Measurements from ENCODE around the gene TRIP10. TPM values are rescaled to one million over a fixed set of nuclear protein-coding genes. Genes with fewer than 3 reads are reported as not detected.
"Not testable (repeated sequence)": the region's sequence is repeated elsewhere in the genome, so short reads cannot be mapped to it uniquely, and the experiment has no call there.

TRIP10 gene
- total and polyA plus RNA-seq, 9 donors = 35.5 to 63.8 (median 55.5) TPM

GRCh38 chr19:6753178-6754031, 13.9 kb downstream of the TRIP10 start:
- no peak overlapping the region for H3K27ac ChIP-seq (ENCODE audit: low read length)
- DNase-seq = peak; percentile 68
- peak overlapping the region; percentile 29 for H3K4me3 ChIP-seq (ENCODE audit: low read length)
- H3K36me3 ChIP-seq (ENCODE audit: control insufficient read depth, insufficient read depth, low read length) = peaks cover 35% of the 10 kb centered on the region
- no peaks in the 10 kb centered on the region for H3K27me3 ChIP-seq (ENCODE audit: control insufficient read depth, insufficient read depth, low read length)
- H3K9me3 ChIP-seq (replicated peaks; ENCODE audit: control insufficient read depth, low read depth, low read length) = no peaks in the 10 kb centered on the region
- WGBS (ENCODE audit: insufficient coverage) = 3% methylated on average over 50 of the region's 50 CpGs
- H3K4me1 ChIP-seq (ENCODE audit: control insufficient read depth, insufficient read depth, low read length) = peaks cover 11% of the 10 kb centered on the region

GRCh38 chr19:6754136-6754535, 14.7 kb downstream of the TRIP10 start:
- Histone ChIP-seq H3K36me3 (ENCODE audit: control insufficient read depth, insufficient read depth, low read length) (peaks cover 29% of the 10 kb centered on the region), H3K9me3 (replicated peaks; ENCODE audit: control insufficient read depth, low read depth, low read length) (no peaks in the 10 kb centered on the region), H3K27ac (ENCODE audit: low read length) (no peak overlapping the region), H3K4me1 (ENCODE audit: control insufficient read depth, insufficient read depth, low read length) (peaks cover 11% of the 10 kb centered on the region), H3K27me3 (ENCODE audit: control insufficient read depth, insufficient read depth, low read length) (no peaks in the 10 kb centered on the region), H3K4me3 (ENCODE audit: low read length) (no peak overlapping the region)
- no peak for DNase-seq
- 96% methylated on average over 15 of the region's 22 CpGs for WGBS (ENCODE audit: insufficient coverage)

- no peak for DNase-seq
- Histone ChIP-seq H3K27ac (ENCODE audit: low read length) (no peak overlapping the region), H3K27me3 (ENCODE audit: control insufficient read depth, insufficient read depth, low read length) (no peaks in the 10 kb centered on the region), H3K4me1 (ENCODE audit: control insufficient read depth, insufficient read depth, low read length) (peaks cover 11% of the 10 kb centered on the region), H3K36me3 (ENCODE audit: control insufficient read depth, insufficient read depth, low read length) (peaks cover 22% of the 10 kb centered on the region), H3K9me3 (replicated peaks; ENCODE audit: control insufficient read depth, low read depth, low read length) (no peaks in the 10 kb centered on the region), H3K4me3 (ENCODE audit: low read length) (no peak overlapping the region)
- WGBS (ENCODE audit: insufficient coverage) = 84% methylated on average over 15 of the region's 23 CpGs
Observed at GRCh38 chr19:6754653-6755463, 15.4 kb downstream of the TRIP10 start.

GRCh38 chr19:6760606-6761005, 21.1 kb downstream of the TRIP10 start:
- Histone ChIP-seq H3K9me3 (replicated peaks; ENCODE audit: control insufficient read depth, low read depth, low read length) (no peaks in the 10 kb centered on the region), H3K36me3 (ENCODE audit: control insufficient read depth, insufficient read depth, low read length) (no peaks in the 10 kb centered on the region), H3K4me1 (ENCODE audit: control insufficient read depth, insufficient read depth, low read length) (no peaks in the 10 kb centered on the region), H3K27me3 (ENCODE audit: control insufficient read depth, insufficient read depth, low read length) (peaks cover 3% of the 10 kb centered on the region), H3K4me3 (ENCODE audit: low read length) (no peak overlapping the region), H3K27ac (ENCODE audit: low read length) (no peak overlapping the region)
- DNase-seq = no peak
- 95% methylated on average over 14 of the region's 17 CpGs for WGBS (ENCODE audit: insufficient coverage)

- Histone ChIP-seq H3K9me3 (replicated peaks; ENCODE audit: control insufficient read depth, low read depth, low read length) (no peaks in the 10 kb centered on the region), H3K4me3 (ENCODE audit: low read length) (no peak overlapping the region), H3K4me1 (ENCODE audit: control insufficient read depth, insufficient read depth, low read length) (peaks cover 1% of the 10 kb centered on the region), H3K27me3 (ENCODE audit: control insufficient read depth, insufficient read depth, low read length) (peaks cover 7% of the 10 kb centered on the region), H3K27ac (ENCODE audit: low read length) (no peak overlapping the region), H3K36me3 (ENCODE audit: control insufficient read depth, insufficient read depth, low read length) (no peaks in the 10 kb centered on the region)
- no peak for DNase-seq
- 17% methylated on average over 1 of the region's 4 CpGs for WGBS (ENCODE audit: insufficient coverage)
Observed at GRCh38 chr19:6761053-6761676, 21.7 kb downstream of the TRIP10 start.

- not testable (repeated sequence) for H3K4me1 ChIP-seq (ENCODE audit: control insufficient read depth, insufficient read depth, low read length); H3K9me3 ChIP-seq (replicated peaks; ENCODE audit: control insufficient read depth, low read depth, low read length); H3K27ac ChIP-seq (ENCODE audit: low read length); DNase-seq; H3K36me3 ChIP-seq (ENCODE audit: control insufficient read depth, insufficient read depth, low read length); H3K4me3 ChIP-seq (ENCODE audit: low read length)
- 92% methylated on average over 4 of the region's 8 CpGs for WGBS (ENCODE audit: insufficient coverage)
- H3K27me3 ChIP-seq (ENCODE audit: control insufficient read depth, insufficient read depth, low read length) = peaks cover 19% of the 10 kb centered on the region
Observed at GRCh38 chr19:6762253-6762797, 22.8 kb downstream of the TRIP10 start.

GRCh38 chr19:6765738-6766356, 26.4 kb downstream of the TRIP10 start:
- 35% methylated on average over 6 of the region's 8 CpGs for WGBS (ENCODE audit: insufficient coverage)
- Histone ChIP-seq H3K4me3 (ENCODE audit: low read length) (no peak overlapping the region), H3K27ac (ENCODE audit: low read length) (no peak overlapping the region), H3K9me3 (replicated peaks; ENCODE audit: control insufficient read depth, low read depth, low read length) (no peaks in the 10 kb centered on the region), H3K4me1 (ENCODE audit: control insufficient read depth, insufficient read depth, low read length) (peaks cover 10% of the 10 kb centered on the region), H3K36me3 (ENCODE audit: control insufficient read depth, insufficient read depth, low read length) (no peaks in the 10 kb centered on the region), H3K27me3 (ENCODE audit: control insufficient read depth, insufficient read depth, low read length) (peaks cover 29% of the 10 kb centered on the region)
- DNase-seq = no peak

GRCh38 chr19:6766357-6767080, 27.0 kb downstream of the TRIP10 start:
- Histone ChIP-seq H3K27ac (ENCODE audit: low read length) (no peak overlapping the region), H3K4me1 (ENCODE audit: control insufficient read depth, insufficient read depth, low read length) (peaks cover 10% of the 10 kb centered on the region), H3K27me3 (ENCODE audit: control insufficient read depth, insufficient read depth, low read length) (peaks cover 29% of the 10 kb centered on the region), H3K9me3 (replicated peaks; ENCODE audit: control insufficient read depth, low read depth, low read length) (no peaks in the 10 kb centered on the region), H3K4me3 (ENCODE audit: low read length) (no peak overlapping the region), H3K36me3 (ENCODE audit: control insufficient read depth, insufficient read depth, low read length) (no peaks in the 10 kb centered on the region)
- WGBS (ENCODE audit: insufficient coverage) = 29% methylated on average over 13 of the region's 16 CpGs
- DNase-seq = no peak

- no peaks in the 10 kb centered on the region for H3K36me3 ChIP-seq (ENCODE audit: control insufficient read depth, insufficient read depth, low read length)
- no peaks in the 10 kb centered on the region for H3K9me3 ChIP-seq (replicated peaks; ENCODE audit: control insufficient read depth, low read depth, low read length)
- peaks cover 10% of the 10 kb centered on the region for H3K4me1 ChIP-seq (ENCODE audit: control insufficient read depth, insufficient read depth, low read length)
- H3K27me3 ChIP-seq (ENCODE audit: control insufficient read depth, insufficient read depth, low read length) = peaks cover 29% of the 10 kb centered on the region
- H3K4me3 ChIP-seq (ENCODE audit: low read length) = no peak overlapping the region
- WGBS (ENCODE audit: insufficient coverage) = 6% methylated on average over 14 of the region's 15 CpGs
- no peak overlapping the region for H3K27ac ChIP-seq (ENCODE audit: low read length)
- DNase-seq = no peak
Observed at GRCh38 chr19:6767081-6767356, 27.5 kb downstream of the TRIP10 start.

Data from muscle of leg (tissue), 11 donors.